HepG2 (cell line): ENCODE data around the gene BRMS1. TPM values are rescaled to one million over a fixed set of nuclear protein-coding genes. Genes with fewer than 3 reads are reported as not detected.
A peak's percentile ranks its signal among the peaks of the same experiment; 100 is the strongest.

Source experiments
- HOXA3 ChIP-seq: sonication (generic); formaldehyde crosslinking; IDR thresholded peaks from 2 replicates; pipeline ENCODE4 v1.5.0; 2020; ENCODE audit warnings: missing genetic modification reagents
- JARID2 ChIP-seq: sonication (generic); formaldehyde crosslinking; IDR thresholded peaks from 2 replicates; pipeline ENCODE4 v1.8.1; 2023; ENCODE audit warnings: missing genetic modification reagents, inconsistent platforms; ENCODE audit not compliant: insufficient replicate concordance
- MAZ ChIP-seq, 2 experiments: sonication (generic) in 1 of 2; formaldehyde crosslinking in 1 of 2; IDR thresholded peaks; 2 replicates each; pipeline versions ENCODE4 v1.5.0 to v1.6.1; 2012 to 2020; ENCODE audit warnings: low read depth in 2 of 2, mild to moderate bottlenecking in 2 of 2, borderline replicate concordance in 1 of 2, improper control_type of control experiment in 1 of 2, low read length in 1 of 2, missing genetic modification reagents in 1 of 2, moderate library complexity in 1 of 2
- MEIS2 ChIP-seq: sonication (generic); formaldehyde crosslinking; IDR thresholded peaks from 2 replicates; pipeline ENCODE4 v1.9.0; 2021; ENCODE audit warnings: mild to moderate bottlenecking, missing genetic modification reagents
- MXI1 ChIP-seq: IDR thresholded peaks from 3 replicates; pipeline ENCODE4 v1.6.1; 2012; ENCODE audit warnings: low read depth, low read length, inconsistent platforms, borderline replicate concordance
- PAF1 ChIP-seq: IDR thresholded peaks from 2 replicates; pipeline ENCODE4 v1.6.1; 2016; ENCODE audit warnings: missing genetic modification reagents, missing compliant biosample characterization
- POLR2AphosphoS5 ChIP-seq: IDR thresholded peaks from 2 replicates; pipeline ENCODE4 v1.6.1; 2012; ENCODE audit warnings: low read depth, low read length
- RBFOX2 ChIP-seq: fragments of 200-400 bp; formaldehyde crosslinking; IDR thresholded peaks from 2 replicates; pipeline ENCODE4 v1.6.1; 2017; ENCODE audit warnings: low read depth, mild to moderate bottlenecking, low read length
- TCF12 ChIP-seq, 2 experiments: fragments of 450-650 bp in 1 of 2; sonication (generic) in 1 of 2; formaldehyde crosslinking in 1 of 2; IDR thresholded peaks; 2 replicates each; pipeline versions ENCODE4 v1.6.1 to v1.8.0; 2017 to 2022; ENCODE audit warnings: antibody characterized with exemption in 1 of 2, mild to moderate bottlenecking in 1 of 2, missing genetic modification reagents in 1 of 2, moderate library complexity in 1 of 2
- TGIF2 ChIP-seq: IDR thresholded peaks from 2 replicates; pipeline ENCODE4 v1.6.1; 2016; ENCODE audit warnings: control low read depth, missing compliant biosample characterization
- THRA ChIP-seq: sonication (generic); formaldehyde crosslinking; IDR thresholded peaks from 2 replicates; pipeline ENCODE4 v1.4.0; 2020; ENCODE audit warnings: missing genetic modification reagents, borderline replicate concordance
- ZBED4 ChIP-seq: sonication (generic); formaldehyde crosslinking; IDR thresholded peaks from 2 replicates; pipeline ENCODE4 v1.4.0; 2020; ENCODE audit warnings: missing genetic modification reagents, borderline replicate concordance
- ZBTB25 ChIP-seq: IDR thresholded peaks from 2 replicates; pipeline ENCODE4 v1.6.1; 2018; ENCODE audit warnings: missing genetic modification reagents
- ZNF12 ChIP-seq: sonication (generic); formaldehyde crosslinking; IDR thresholded peaks from 2 replicates; pipeline ENCODE4 v1.5.0; 2020; ENCODE audit warnings: missing genetic modification reagents
- ZNF468 ChIP-seq: sonication (generic); formaldehyde crosslinking; IDR thresholded peaks from 2 replicates; pipeline ENCODE4 v1.8.0; 2022; ENCODE audit warnings: mild to moderate bottlenecking, moderate library complexity, missing genetic modification reagents
- ZNF768 ChIP-seq: sonication (generic); formaldehyde crosslinking; IDR thresholded peaks from 2 replicates; pipeline ENCODE4 v1.4.0; 2020; ENCODE audit warnings: missing genetic modification reagents
- ZNF772 ChIP-seq: sonication (generic); formaldehyde crosslinking; IDR thresholded peaks from 2 replicates; pipeline ENCODE4 v1.5.0; 2020; ENCODE audit warnings: mild to moderate bottlenecking, missing genetic modification reagents
- ZSCAN20 ChIP-seq: sonication (generic); formaldehyde crosslinking; IDR thresholded peaks from 2 replicates; pipeline ENCODE4 v1.4.0; 2020; ENCODE audit warnings: missing genetic modification reagents, mild to moderate bottlenecking, borderline replicate concordance
- polyA plus RNA-seq, 8 experiments: library from polyadenylated mRNA; depleted of rRNA in 3 of 8; stranded (reverse) in 7 of 8; unstranded in 1 of 8; fragments of >200 nt; fragmentation: Illumina TruSeq in 4 of 8; extraction: Trizol in 4 of 8; gene quantifications; 2 replicates each; pipeline versions ENCODE4 v1.2.1 to v1.2.3, GENCODE V29; 2011 to 2016; ENCODE audit warnings: low read depth in 4 of 8, missing spikeins in 1 of 8, mixed read lengths in 1 of 8; ENCODE audit not compliant: insufficient read depth in 1 of 8
- total RNA-seq, 5 experiments: library from RNA; depleted of rRNA; stranded (reverse); fragments of >200 nt; fragmentation: Illumina TruSeq; extraction: Trizol; gene quantifications; 2 replicates each; pipeline ENCODE4 v1.2.3, GENCODE V29; 2016; ENCODE audit warnings: low read depth in 1 of 5

The BRMS1 gene
- total and polyA plus RNA-seq, 2 of the 13 experiments (the other 11 are each of a cell fraction or from before 2014, with no cell fraction given) = 15.8 to 55.7 TPM

- TF ChIP-seq PAF1 (CRISPR knock-in tag) (no peak), ZNF772 (CRISPR knock-in tag) (no peak), TCF12 (IDR thresholded peaks at IDR 0.05) (no peak), TCF12 (CRISPR knock-in tag; IDR thresholded peaks at IDR 0.05) (0 out of 2 replicates have a peak, but pooled peaks have one; percentile 81), ZBED4 (CRISPR knock-in tag) (0 out of 2 replicates have a peak, but pooled peaks have one; percentile 0), MEIS2 (CRISPR knock-in tag) (no peak; the same call in 1 of the 2 replicates), TGIF2 (CRISPR knock-in tag) (peak; percentile 3; the same call in 1 of the 2 replicates), ZSCAN20 (CRISPR knock-in tag) (peak; percentile 21; the same call in 1 of the 2 replicates), MXI1 (peak; percentile 61; the same call in 1 of the 3 replicates), THRA (CRISPR knock-in tag) (0 out of 2 replicates have a peak, but pooled peaks have one; percentile 15), JARID2 (CRISPR knock-in tag) (peak; percentile 18), RBFOX2 (peak; percentile 49), ZBTB25 (CRISPR knock-in tag) (peak; percentile 18), ZNF12 (CRISPR knock-in tag) (peak; percentile 38; the same call in 1 of the 2 replicates), HOXA3 (peak; percentile 0; the same call in 1 of the 2 replicates), ZNF468 (CRISPR knock-in tag) (no peak), MAZ (IDR thresholded peaks at IDR 0.05; ENCODE audit: borderline replicate concordance, low read depth, low read length) (peak; percentile 60; the same call in 1 of the 2 replicates), MAZ (CRISPR knock-in tag; IDR thresholded peaks at IDR 0.05; ENCODE audit: low read depth) (no peak), POLR2AphosphoS5 (peak; percentile 62), ZNF768 (CRISPR knock-in tag) (peak; percentile 69; the same call in 1 of the 2 replicates)
Observed at GRCh38 chr11:66312549-66313320, 32.2 kb downstream of the BRMS1 start (continued).
